NCI-H460 (cell line): ENCODE measurements around the gene MYL5. TPM values are rescaled to one million over a fixed set of nuclear protein-coding genes. Genes with fewer than 3 reads are reported as not detected.
"Not testable (repeated sequence)": the region's sequence is repeated elsewhere in the genome, so short reads cannot be mapped to it uniquely, and the experiment has no call there.

Experiments
- DNase-seq: peaks from one replicate; pipeline ENCODE4 v3.0.0-alpha.2; 2016; ENCODE audit warnings: low read depth; ENCODE audit errors: extremely low read depth
- total RNA-seq: library from RNA; depleted of rRNA; stranded (reverse); fragments of >200 nt; shearing (Covaris generic); gene quantifications from 2 replicates; pipeline ENCODE4 v1.2.3, GENCODE V29; 2014

The MYL5 gene
- total RNA-seq, 1 experiment from 2014 or later = 13.4 TPM

GRCh38 chr4:656436-657337 lies 17.7 kb upstream of the MYL5 start:
- no peak for DNase-seq

GRCh38 chr4:657338-657833 lies 17.0 kb upstream of the MYL5 start:
- DNase-seq = no peak

GRCh38 chr4:657834-658667 lies 16.3 kb upstream of the MYL5 start:
- DNase-seq = no peak

GRCh38 chr4:658681-659667 lies 15.4 kb upstream of the MYL5 start:
- DNase-seq = no peak

- DNase-seq = no peak
Observed at GRCh38 chr4:659851-660250, 14.5 kb upstream of the MYL5 start.

- no peak for DNase-seq
Observed at GRCh38 chr4:660401-660800, 13.9 kb upstream of the MYL5 start.

GRCh38 chr4:661231-661630 lies 13.1 kb upstream of the MYL5 start:
- no peak for DNase-seq

GRCh38 chr4:661881-662761 lies 12.2 kb upstream of the MYL5 start:
- no peak for DNase-seq

GRCh38 chr4:663046-663437 lies 11.3 kb upstream of the MYL5 start:
- DNase-seq = no peak

GRCh38 chr4:663438-664428 lies 10.6 kb upstream of the MYL5 start:
- no peak for DNase-seq

- no peak for DNase-seq
Observed at GRCh38 chr4:664713-665231, 9.6 kb upstream of the MYL5 start.

GRCh38 chr4:665381-665750 lies 9.0 kb upstream of the MYL5 start:
- no peak for DNase-seq

GRCh38 chr4:665751-666435 lies 8.4 kb upstream of the MYL5 start:
- no peak for DNase-seq

- DNase-seq = no peak
Observed at GRCh38 chr4:666436-666810, 7.9 kb upstream of the MYL5 start.

- no peak for DNase-seq
Observed at GRCh38 chr4:666822-667544, 7.4 kb upstream of the MYL5 start.

GRCh38 chr4:667545-667925 lies 6.8 kb upstream of the MYL5 start:
- no peak for DNase-seq

- not testable (repeated sequence) for DNase-seq
Observed at GRCh38 chr4:668219-668618, 6.1 kb upstream of the MYL5 start.
